ENCODE results near the gene RASL11B.

Gene RASL11B

GRCh38 chr4:52915730-52916300 lies 53.7 kb downstream of the RASL11B start:
- DNase-seq (ENCODE audit: low read depth), result no peak

Data from activated gamma-delta T cell treated with anti-CD3 and anti-CD28 coated beads, Interleukin-2, amount 50 U/mL, for 16 hours (primary cell).